Measurements from ENCODE around the gene ITPR1.
A peak's percentile ranks its signal among the peaks of the same experiment; 100 is the strongest.

Gene ITPR1

DNA sequence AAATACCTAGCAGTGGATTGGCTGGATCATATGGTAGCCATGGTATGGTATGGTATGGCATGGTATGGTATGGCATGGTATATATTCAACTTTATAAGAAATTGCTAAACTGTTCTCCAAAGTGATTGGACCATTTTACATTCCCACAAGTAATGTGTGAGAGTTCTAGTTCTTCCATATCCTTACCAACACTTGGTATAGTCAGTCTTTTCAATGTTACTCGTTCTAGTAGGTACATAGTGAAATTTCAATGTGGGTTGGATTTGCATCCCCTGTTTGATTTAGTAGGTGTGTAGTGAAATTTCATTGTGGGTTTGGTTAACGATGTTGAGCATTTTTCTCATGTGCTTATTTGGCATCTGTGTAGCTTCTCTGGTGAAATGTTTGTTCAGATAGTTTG, 154.3 kb downstream of the ITPR1 start:
- DNase-seq (ENCODE audit: extremely low read depth, low read depth), result no peak
- TF ChIP-seq CTCF (IDR thresholded peaks at IDR 0.05; ENCODE audit: low read depth, low read length), result no peak

GRCh38 chr3:4655145-4656045, 162.2 kb downstream of the ITPR1 start:
- TF ChIP-seq CTCF (IDR thresholded peaks at IDR 0.05; ENCODE audit: low read depth, low read length), result no peak
- no peak for DNase-seq (ENCODE audit: extremely low read depth, low read depth)

DNA sequence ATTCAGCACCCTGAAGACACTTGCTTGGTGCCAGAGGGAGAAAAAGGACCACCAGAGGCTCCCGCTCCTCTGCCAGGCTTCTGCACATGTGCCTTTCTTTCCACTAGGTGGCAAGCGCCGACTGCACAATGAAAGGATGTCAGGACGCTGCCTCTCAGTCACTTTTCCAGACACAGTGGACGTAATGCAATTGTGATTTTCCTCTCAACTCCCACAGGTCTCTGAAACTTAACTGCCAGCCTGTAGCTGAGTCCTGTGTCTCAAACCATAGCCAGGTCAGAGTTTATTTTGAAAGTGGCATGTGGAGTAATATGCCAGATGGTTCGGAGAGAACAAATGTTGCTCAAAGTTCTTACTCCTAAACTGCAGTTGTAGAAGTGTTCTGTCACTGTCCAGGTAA, 162.9 kb downstream of the ITPR1 start:
- peak; percentile 40 for DNase-seq (ENCODE audit: extremely low read depth, low read depth)
- peak; percentile 95 for TF ChIP-seq CTCF (IDR thresholded peaks at IDR 0.05; ENCODE audit: low read depth, low read length)

- TF ChIP-seq CTCF (IDR thresholded peaks at IDR 0.05; ENCODE audit: low read depth, low read length), result no peak
- DNase-seq (ENCODE audit: extremely low read depth, low read depth), result no peak
These were observed 163.6 kb downstream of the ITPR1 start for GRCh38 chr3:4656626-4657328.

- no peak for TF ChIP-seq CTCF (IDR thresholded peaks at IDR 0.05; ENCODE audit: low read depth, low read length)
- DNase-seq (ENCODE audit: extremely low read depth, low read depth), result no peak
These were observed 167.8 kb downstream of the ITPR1 start for GRCh38 chr3:4660936-4661335.

- TF ChIP-seq CTCF (IDR thresholded peaks at IDR 0.05; ENCODE audit: low read depth, low read length), result no peak
- no peak for DNase-seq (ENCODE audit: extremely low read depth, low read depth)
These were observed 171.3 kb downstream of the ITPR1 start for GRCh38 chr3:4664412-4664811.

DNA sequence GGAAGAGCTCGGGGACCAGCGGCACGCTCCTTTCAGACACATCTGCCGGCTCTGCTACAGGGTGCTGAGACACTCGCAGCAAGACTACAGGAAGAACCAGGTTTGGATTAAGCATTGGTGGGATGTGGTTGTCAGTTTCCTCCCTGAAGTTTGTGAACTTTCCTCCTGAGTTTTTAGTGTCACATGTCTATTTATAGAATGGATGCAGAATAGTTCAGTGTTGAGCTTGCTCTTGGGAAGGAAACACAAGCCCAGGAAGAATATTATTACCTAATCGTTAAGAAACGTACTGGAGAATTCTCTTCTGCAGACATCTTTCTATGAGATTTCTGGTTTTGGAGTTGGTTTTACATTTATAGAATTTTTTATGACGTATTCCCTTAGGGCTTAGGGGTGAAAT, 172.0 kb downstream of the ITPR1 start:
- DNase-seq (ENCODE audit: extremely low read depth, low read depth), result no peak
- TF ChIP-seq CTCF (IDR thresholded peaks at IDR 0.05; ENCODE audit: low read depth, low read length), result no peak
